Vagina (tissue), 2 donors: ENCODE measurements around the gene GORAB.

ENCODE experiments used
- POLR2A ChIP-seq, 2 donors: fragments of 450-650 bp; IDR thresholded peaks; one replicate each; pipeline ENCODE4 v1.6.1; 2017; ENCODE audit warnings: antibody characterized with exemption in 2 of 2, mild to moderate bottlenecking in 2 of 2, moderate library complexity in 2 of 2
- POLR2AphosphoS5 ChIP-seq, 2 donors: sonication (generic); formaldehyde crosslinking; IDR thresholded peaks; one replicate each; pipeline ENCODE4 v1.9.0; 2017; ENCODE audit warnings: antibody characterized with exemption in 2 of 2, mild to moderate bottlenecking in 2 of 2, low read depth in 1 of 2; ENCODE audit not compliant: insufficient read depth in 1 of 2
- TF ChIP-seq, protein P1 (sequence below), 3 experiments: fragments of 450-650 bp in 2 of 3; fragments of 200-600 bp in 1 of 3; sonication (generic) in 1 of 3; IDR thresholded peaks; one replicate each; pipeline ENCODE4 v1.5.1; 2017 to 2019; ENCODE audit warnings: antibody characterized with exemption in 3 of 3, mild to moderate bottlenecking in 2 of 3, moderate library complexity in 2 of 3

DNA sequence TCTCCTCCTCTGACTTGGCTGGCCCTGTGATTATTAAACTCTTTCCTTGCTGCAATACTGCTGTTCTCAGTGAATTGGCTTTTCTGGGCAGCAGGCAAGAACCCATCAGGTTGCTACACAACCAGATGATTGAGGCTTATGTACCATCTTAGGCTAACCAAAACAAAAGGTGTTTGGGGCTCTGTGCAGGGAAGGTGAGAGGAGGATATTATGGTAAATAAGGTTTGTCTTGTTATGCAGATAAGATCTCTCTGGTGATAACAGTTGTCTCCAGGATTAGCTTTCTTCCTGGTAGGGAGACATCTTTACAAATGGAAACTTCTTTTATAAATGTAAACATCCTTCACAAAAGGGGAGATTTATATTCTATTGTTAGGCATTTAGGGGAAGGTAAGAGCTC is 44.5 kb upstream of the GORAB start:
- TF ChIP-seq, protein P1, sequence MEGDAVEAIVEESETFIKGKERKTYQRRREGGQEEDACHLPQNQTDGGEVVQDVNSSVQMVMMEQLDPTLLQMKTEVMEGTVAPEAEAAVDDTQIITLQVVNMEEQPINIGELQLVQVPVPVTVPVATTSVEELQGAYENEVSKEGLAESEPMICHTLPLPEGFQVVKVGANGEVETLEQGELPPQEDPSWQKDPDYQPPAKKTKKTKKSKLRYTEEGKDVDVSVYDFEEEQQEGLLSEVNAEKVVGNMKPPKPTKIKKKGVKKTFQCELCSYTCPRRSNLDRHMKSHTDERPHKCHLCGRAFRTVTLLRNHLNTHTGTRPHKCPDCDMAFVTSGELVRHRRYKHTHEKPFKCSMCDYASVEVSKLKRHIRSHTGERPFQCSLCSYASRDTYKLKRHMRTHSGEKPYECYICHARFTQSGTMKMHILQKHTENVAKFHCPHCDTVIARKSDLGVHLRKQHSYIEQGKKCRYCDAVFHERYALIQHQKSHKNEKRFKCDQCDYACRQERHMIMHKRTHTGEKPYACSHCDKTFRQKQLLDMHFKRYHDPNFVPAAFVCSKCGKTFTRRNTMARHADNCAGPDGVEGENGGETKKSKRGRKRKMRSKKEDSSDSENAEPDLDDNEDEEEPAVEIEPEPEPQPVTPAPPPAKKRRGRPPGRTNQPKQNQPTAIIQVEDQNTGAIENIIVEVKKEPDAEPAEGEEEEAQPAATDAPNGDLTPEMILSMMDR (IDR thresholded peaks at IDR 0.05): no peak
- no peak for TF ChIP-seq POLR2AphosphoS5 (IDR thresholded peaks at IDR 0.05; ENCODE audit: insufficient read depth in 1 of 2, low read depth in 1 of 2)
- TF ChIP-seq POLR2A (IDR thresholded peaks at IDR 0.05): no peak
